GM12878 (cell line): ENCODE results near the gene PHACTR1. TPM values are rescaled to one million over a fixed set of nuclear protein-coding genes. Genes with fewer than 3 reads are reported as not detected.

ENCODE experiments used
- ATAC-seq: fragments of 200-7000 bp; cut with Tn5 transposase; 3 replicates; pipeline ENCODE4 v1.9.1; 2020; ENCODE audit warnings: mild to moderate bottlenecking, moderate library complexity
- BruUV-seq: library from RNA; stranded (reverse); fragments of 400-500 nt; replicated peaks from 2 replicates; lab custom pipeline; 2021; lab: Mats Ljungman, UMichigan
- CTCF ChIA-PET: fragments of 300-600 bp; sonication (Branson Sonifier 250); formaldehyde crosslinking; extraction: SDS; loops from one replicate; lab custom pipeline; 2021; ENCODE audit warnings: inconsistent platforms; lab: Yijun Ruan, JAX
- POLR2A ChIA-PET: fragments of 350-600 bp; formaldehyde crosslinking; extraction: SDS; loops from one replicate; lab custom pipeline; 2021; ENCODE audit warnings: inconsistent platforms; lab: Charles Lee
- RAD21 ChIA-PET: fragments of 300-600 bp; sonication (Branson Sonifier 250); formaldehyde crosslinking; loops from one replicate; lab custom pipeline; 2023; ENCODE audit warnings: antibody characterized with exemption; ENCODE audit not compliant: unreplicated experiment; lab: Charles Lee
- SMC1A ChIA-PET: fragments of 300-600 bp; sonication (Branson Sonifier 250); formaldehyde crosslinking; loops from one replicate; lab custom pipeline; 2023; ENCODE audit not compliant: unreplicated experiment, uncharacterized antibody; lab: Charles Lee
- DNase-seq: peaks from one replicate; pipeline ENCODE4 v3.0.0-alpha.2; 2011; ENCODE audit warnings: low read depth, low spot score
- FAIRE-seq: peaks from 3 replicates; lab custom pipeline; 2011; peaks lifted over from hg19 to GRCh38; lab: Jason Lieb, UNC
- H2AFZ ChIP-seq: 2 replicates; pipeline ENCODE4 v1.6.0; 2011; ENCODE audit warnings: low read depth, low read length, control low read depth; ENCODE audit not compliant: control insufficient read depth
- H3K27ac ChIP-seq: 2 replicates; pipeline ENCODE4 v1.5.1; 2011; ENCODE audit warnings: control low read depth; ENCODE audit not compliant: control insufficient read depth, insufficient read depth
- H3K27me3 ChIP-seq, 2 experiments: replicated peaks in 1 of 2; 2 replicates each; pipeline versions ENCODE4 v1.6.0 to v1.6.1; 2011; ENCODE audit warnings: low read length in 1 of 2; ENCODE audit not compliant: control insufficient read depth in 2 of 2, insufficient read depth in 2 of 2
- H3K36me3 ChIP-seq, 2 experiments: 2 replicates each; pipeline ENCODE4 v1.5.1; 2011; ENCODE audit warnings: low read length in 1 of 2; ENCODE audit not compliant: control insufficient read depth in 2 of 2, insufficient read depth in 2 of 2
- H3K4me1 ChIP-seq: 2 replicates; pipeline ENCODE4 v1.6.1; 2011; ENCODE audit warnings: mild to moderate bottlenecking, low read length, moderate library complexity, mixed read lengths; ENCODE audit not compliant: control insufficient read depth, insufficient read depth
- H3K4me2 ChIP-seq: 2 replicates; pipeline ENCODE4 v1.6.0; 2011; ENCODE audit warnings: control low read depth; ENCODE audit not compliant: control insufficient read depth, insufficient read depth
- H3K4me3 ChIP-seq: fragments of 200-600 bp; sonication (generic); 2 replicates; pipeline ENCODE4 v1.5.1; 2016
- H3K79me2 ChIP-seq: 2 replicates; pipeline ENCODE4 v1.6.0; 2011; ENCODE audit warnings: low read length; ENCODE audit not compliant: control insufficient read depth, insufficient read depth
- H3K9ac ChIP-seq: 2 replicates; pipeline ENCODE4 v1.8.0; 2011; ENCODE audit warnings: low read length, control low read depth, mixed read lengths; ENCODE audit not compliant: control insufficient read depth, insufficient read depth
- H3K9me3 ChIP-seq: replicated peaks from 3 replicates; pipeline ENCODE4 v1.5.1; 2011; ENCODE audit warnings: mild to moderate bottlenecking, low read length; ENCODE audit not compliant: control insufficient read depth, insufficient read depth
- H4K20me1 ChIP-seq: 2 replicates; pipeline ENCODE4 v1.6.0; 2011; ENCODE audit not compliant: control insufficient read depth, insufficient read depth
- ATF7 ChIP-seq: fragments of 450-650 bp; IDR thresholded peaks from 2 replicates; pipeline ENCODE4 v1.6.1; 2016; ENCODE audit warnings: low read depth, mild to moderate bottlenecking
- BCL11A ChIP-seq: IDR thresholded peaks from 2 replicates; pipeline ENCODE4 v1.6.1; 2011; ENCODE audit warnings: low read depth, low read length
- HCFC1 ChIP-seq: fragments of 150-350 bp; IDR thresholded peaks from 2 replicates; pipeline ENCODE4 v1.6.1; 2014; ENCODE audit warnings: low read length
- IKZF1 ChIP-seq: fragments of 450-650 bp; conservative IDR thresholded peaks from 2 replicates; pipeline ENCODE4 v1.6.1; 2017; ENCODE audit warnings: antibody characterized with exemption, mild to moderate bottlenecking
- IRF4 ChIP-seq: IDR thresholded peaks from 2 replicates; pipeline ENCODE4 v1.6.1; 2011; ENCODE audit warnings: low read depth, low read length
- KDM1A ChIP-seq: fragments of 200-600 bp; sonication (generic); IDR thresholded peaks from 2 replicates; pipeline ENCODE4 v1.6.1; 2016; ENCODE audit warnings: borderline replicate concordance
- MTA3 ChIP-seq: IDR thresholded peaks from 2 replicates; pipeline ENCODE4 v1.6.1; 2012; ENCODE audit warnings: low read length, inconsistent platforms, borderline replicate concordance
- MXI1 ChIP-seq: fragments of 150-350 bp; IDR thresholded peaks from 2 replicates; pipeline ENCODE4 v1.6.1; 2011; ENCODE audit warnings: low read depth, mild to moderate bottlenecking, inconsistent platforms, low read length, improper control_type of control experiment
- MYC ChIP-seq: IDR thresholded peaks from 2 replicates; pipeline ENCODE4 v1.6.1; 2011; ENCODE audit warnings: mild to moderate bottlenecking, low read length, moderate library complexity, inconsistent platforms; ENCODE audit not compliant: insufficient read depth, insufficient replicate concordance, insufficient read length, severe bottlenecking
- NFXL1 ChIP-seq: fragments of 450-650 bp; IDR thresholded peaks from 2 replicates; pipeline ENCODE4 v1.6.1; 2017; ENCODE audit warnings: antibody characterized with exemption, mild to moderate bottlenecking, borderline replicate concordance
- NFYA ChIP-seq: IDR thresholded peaks from 2 replicates; pipeline ENCODE4 v1.6.1; 2011; ENCODE audit warnings: low read depth, mild to moderate bottlenecking, low read length, improper control_type of control experiment, borderline replicate concordance
- NRF1 ChIP-seq: conservative IDR thresholded peaks from 2 replicates; pipeline ENCODE4 v1.6.1; 2011; ENCODE audit warnings: mild to moderate bottlenecking, low read depth, low read length, improper control_type of control experiment
- PAX5 ChIP-seq: IDR thresholded peaks from 2 replicates; pipeline ENCODE4 v1.6.1; 2011; ENCODE audit warnings: low read depth, low read length, borderline replicate concordance
- SMAD1 ChIP-seq: fragments of 450-650 bp; IDR thresholded peaks from 2 replicates; pipeline ENCODE4 v1.6.1; 2018; ENCODE audit warnings: mild to moderate bottlenecking, low read depth; ENCODE audit not compliant: partially characterized antibody
- SREBF2 ChIP-seq: IDR thresholded peaks from 2 replicates; pipeline ENCODE4 v1.6.1; 2012; ENCODE audit warnings: mild to moderate bottlenecking, low read length
- WGBS: methylation state at CpG from one replicate; pipeline ENCODE4 v1.1.6; 2016; ENCODE audit warnings: low lambda C conversion rate; ENCODE audit not compliant: insufficient replicate concordance, insufficient coverage; ENCODE audit errors: missing lambda C conversion rate; 5-methylcytosine and 5-hydroxymethylcytosine counted together
- in situ Hi-C: fragments of 300-500 bp; cut with MboI; formaldehyde crosslinking; loops from 9 replicates; pipeline ENCODE4 v1.14.3; 2018; ENCODE audit warnings: mixed read lengths
- intact Hi-C: fragments of 100-400 bp; cut with micrococcal nuclease; formaldehyde crosslinking; loops from one replicate; pipeline ENCODE4 v1.14.2; 2022; ENCODE audit not compliant: unreplicated experiment
- polyA plus RNA-seq, 11 experiments: library from polyadenylated mRNA; depleted of rRNA in 4 of 11; unstranded in 6 of 11; stranded (reverse) in 5 of 11; fragments of >200 nt; fragmentation: Nextera tagmentation in 4 of 11; fragmentation: Illumina TruSeq in 1 of 11; extraction: Ambion mirVana in 4 of 11; extraction: Trizol in 1 of 11; gene quantifications; 1 replicate in 1 of 11; 2 replicates in 10 of 11; pipeline versions ENCODE4 v1.2.1 to v1.2.3, GENCODE V29; 2011 to 2016; ENCODE audit warnings: inconsistent platforms in 2 of 11, missing spikeins in 2 of 11, low read depth in 1 of 11
- total RNA-seq, 4 experiments: library from RNA; depleted of rRNA in 3 of 4; stranded (reverse); fragments of >200 nt in 3 of 4; fragmentation: Illumina TruSeq in 1 of 4; extraction: Trizol in 1 of 4; gene quantifications; 2 replicates each; pipeline versions ENCODE4 v1.2.1 to v1.2.3, GENCODE V29; 2013 to 2021
- TF ChIP-seq, protein P1 (sequence below): fragments of 450-650 bp; IDR thresholded peaks from 2 replicates; pipeline ENCODE4 v1.6.1; 2018; ENCODE audit warnings: mild to moderate bottlenecking, low read depth, moderate library complexity; ENCODE audit not compliant: partially characterized antibody
- TF ChIP-seq, protein P2 (sequence below): fragments of 450-650 bp; formaldehyde crosslinking; IDR thresholded peaks from 2 replicates; pipeline ENCODE4 v1.4.0; 2022; ENCODE audit warnings: mild to moderate bottlenecking, moderate library complexity
- TF ChIP-seq, protein P3 (sequence below): IDR thresholded peaks from 2 replicates; pipeline ENCODE4 v1.6.1; 2011; ENCODE audit warnings: borderline replicate concordance, low read depth, mild to moderate bottlenecking, moderate library complexity, low read length; ENCODE audit not compliant: insufficient read depth, poor library complexity, severe bottlenecking

PHACTR1 gene
- total and polyA plus RNA-seq, 10 of the 15 experiments (the other 5 are each of a cell fraction or from before 2014, with no cell fraction given): 34.2 to 94.6 (median 62.3) TPM

DNA sequence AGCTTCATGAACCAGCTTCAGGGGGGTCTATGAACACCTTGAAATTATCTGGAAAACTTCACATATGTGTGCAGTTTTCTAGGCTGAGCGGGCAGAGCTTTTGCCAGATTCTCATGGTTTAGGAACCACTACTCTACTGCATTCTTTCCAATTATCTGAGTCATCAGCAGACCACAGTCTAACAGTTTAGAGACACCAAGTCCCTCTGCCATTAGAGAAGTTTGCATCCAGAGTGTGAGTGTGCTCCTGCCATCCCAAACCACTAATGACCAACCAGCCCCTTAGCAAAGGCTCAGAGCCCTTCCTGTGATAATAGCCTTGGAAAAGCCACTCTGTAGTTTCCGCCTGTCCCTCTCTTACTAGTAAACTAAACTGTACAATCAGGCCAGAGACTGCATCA lies 96.8 kb downstream of the PHACTR1 start:
- SMC1A ChIA-PET: interaction anchor here (0.6 to 1.0 kb wide), 2 partner anchors 11 to 1683 kb away, joined by 3 to 4 read pairs; no protein-coding TSS in a partner anchor
- Histone ChIP-seq H3K79me2 (no peaks in the 10 kb centered on the region), H3K4me2 (no peak overlapping the region), H3K4me1 (no peaks in the 10 kb centered on the region), H3K4me3 (no peak overlapping the region), H3K9me3 (no peaks in the 10 kb centered on the region), H4K20me1 (no peaks in the 10 kb centered on the region), H2AFZ (no peak overlapping the region), H3K36me3 (no peaks in the 10 kb centered on the region), H3K27me3 (peaks cover 0 to 6% of the 10 kb centered on the region in 2 experiments; a peak in 1 of 4 replicates), H3K27ac (no peak overlapping the region), H3K9ac (no peak overlapping the region)
- FAIRE-seq (no peak), ATAC-seq (no peak), DNase-seq (no peak)
- POLR2A ChIA-PET: no interaction called here
- no TSS peak for BruUV-seq
- intact Hi-C loops: no loop called here
- in situ Hi-C loops: no loop called here
- no peak for TF ChIP-seq MXI1
- TF ChIP-seq IKZF1: no peak
- no peak for TF ChIP-seq HCFC1
- TF ChIP-seq NFXL1: no peak
- no peak for TF ChIP-seq KDM1A
- no peak for TF ChIP-seq NRF1
- no peak for TF ChIP-seq BCL11A
- TF ChIP-seq IRF4: no peak
- TF ChIP-seq, protein P1, sequence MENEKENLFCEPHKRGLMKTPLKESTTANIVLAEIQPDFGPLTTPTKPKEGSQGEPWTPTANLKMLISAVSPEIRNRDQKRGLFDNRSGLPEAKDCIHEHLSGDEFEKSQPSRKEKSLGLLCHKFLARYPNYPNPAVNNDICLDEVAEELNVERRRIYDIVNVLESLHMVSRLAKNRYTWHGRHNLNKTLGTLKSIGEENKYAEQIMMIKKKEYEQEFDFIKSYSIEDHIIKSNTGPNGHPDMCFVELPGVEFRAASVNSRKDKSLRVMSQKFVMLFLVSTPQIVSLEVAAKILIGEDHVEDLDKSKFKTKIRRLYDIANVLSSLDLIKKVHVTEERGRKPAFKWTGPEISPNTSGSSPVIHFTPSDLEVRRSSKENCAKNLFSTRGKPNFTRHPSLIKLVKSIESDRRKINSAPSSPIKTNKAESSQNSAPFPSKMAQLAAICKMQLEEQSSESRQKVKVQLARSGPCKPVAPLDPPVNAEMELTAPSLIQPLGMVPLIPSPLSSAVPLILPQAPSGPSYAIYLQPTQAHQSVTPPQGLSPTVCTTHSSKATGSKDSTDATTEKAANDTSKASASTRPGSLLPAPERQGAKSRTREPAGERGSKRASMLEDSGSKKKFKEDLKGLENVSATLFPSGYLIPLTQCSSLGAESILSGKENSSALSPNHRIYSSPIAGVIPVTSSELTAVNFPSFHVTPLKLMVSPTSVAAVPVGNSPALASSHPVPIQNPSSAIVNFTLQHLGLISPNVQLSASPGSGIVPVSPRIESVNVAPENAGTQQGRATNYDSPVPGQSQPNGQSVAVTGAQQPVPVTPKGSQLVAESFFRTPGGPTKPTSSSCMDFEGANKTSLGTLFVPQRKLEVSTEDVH: no peak
- no peak for TF ChIP-seq SREBF2
- TF ChIP-seq PAX5: no peak
- TF ChIP-seq MYC: no peak
- no peak for TF ChIP-seq MTA3
- TF ChIP-seq, protein P2, sequence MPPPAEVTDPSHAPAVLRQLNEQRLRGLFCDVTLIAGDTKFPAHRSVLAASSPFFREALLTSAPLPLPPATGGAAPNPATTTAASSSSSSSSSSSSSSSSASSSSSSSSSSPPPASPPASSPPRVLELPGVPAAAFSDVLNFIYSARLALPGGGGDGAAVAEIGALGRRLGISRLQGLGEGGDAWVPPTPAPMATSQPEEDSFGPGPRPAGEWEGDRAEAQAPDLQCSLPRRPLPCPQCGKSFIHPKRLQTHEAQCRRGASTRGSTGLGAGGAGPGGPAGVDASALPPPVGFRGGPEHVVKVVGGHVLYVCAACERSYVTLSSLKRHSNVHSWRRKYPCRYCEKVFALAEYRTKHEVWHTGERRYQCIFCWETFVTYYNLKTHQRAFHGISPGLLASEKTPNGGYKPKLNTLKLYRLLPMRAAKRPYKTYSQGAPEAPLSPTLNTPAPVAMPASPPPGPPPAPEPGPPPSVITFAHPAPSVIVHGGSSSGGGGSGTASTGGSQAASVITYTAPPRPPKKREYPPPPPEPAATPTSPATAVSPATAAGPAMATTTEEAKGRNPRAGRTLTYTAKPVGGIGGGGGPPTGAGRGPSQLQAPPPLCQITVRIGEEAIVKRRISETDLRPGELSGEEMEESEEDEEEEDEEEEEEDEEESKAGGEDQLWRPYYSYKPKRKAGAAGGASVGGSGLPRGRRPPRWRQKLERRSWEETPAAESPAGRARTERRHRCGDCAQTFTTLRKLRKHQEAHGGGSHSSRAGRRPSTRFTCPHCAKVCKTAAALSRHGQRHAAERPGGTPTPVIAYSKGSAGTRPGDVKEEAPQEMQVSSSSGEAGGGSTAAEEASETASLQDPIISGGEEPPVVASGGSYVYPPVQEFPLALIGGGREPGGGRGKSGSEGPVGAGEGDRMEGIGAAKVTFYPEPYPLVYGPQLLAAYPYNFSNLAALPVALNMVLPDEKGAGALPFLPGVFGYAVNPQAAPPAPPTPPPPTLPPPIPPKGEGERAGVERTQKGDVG (CRISPR knock-in tag): no peak
- TF ChIP-seq SMAD1: no peak
- TF ChIP-seq NFYA: no peak
- TF ChIP-seq, protein P3, sequence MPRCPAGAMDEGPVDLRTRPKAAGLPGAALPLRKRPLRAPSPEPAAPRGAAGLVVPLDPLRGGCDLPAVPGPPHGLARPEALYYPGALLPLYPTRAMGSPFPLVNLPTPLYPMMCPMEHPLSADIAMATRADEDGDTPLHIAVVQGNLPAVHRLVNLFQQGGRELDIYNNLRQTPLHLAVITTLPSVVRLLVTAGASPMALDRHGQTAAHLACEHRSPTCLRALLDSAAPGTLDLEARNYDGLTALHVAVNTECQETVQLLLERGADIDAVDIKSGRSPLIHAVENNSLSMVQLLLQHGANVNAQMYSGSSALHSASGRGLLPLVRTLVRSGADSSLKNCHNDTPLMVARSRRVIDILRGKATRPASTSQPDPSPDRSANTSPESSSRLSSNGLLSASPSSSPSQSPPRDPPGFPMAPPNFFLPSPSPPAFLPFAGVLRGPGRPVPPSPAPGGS: no peak
- TF ChIP-seq ATF7: no peak
- RAD21 ChIA-PET: interaction anchor here (1.1 kb wide), 1 partner anchor 175 kb away, joined by 3 read pairs; no protein-coding TSS in a partner anchor
- CTCF ChIA-PET: no interaction called here
- WGBS: 0% methylated on average over 2 of the region's 2 CpGs
